ENCODE measurements around the gene SYS1.
"Not testable (repeated sequence)": the region's sequence is repeated elsewhere in the genome, so short reads cannot be mapped to it uniquely, and the experiment has no call there.

The SYS1 gene

GRCh38 chr20:45339799-45340198, 23.2 kb upstream of the SYS1 start:
- DNase-seq (ENCODE audit: low read depth, low spot score) = no peak

- no peak for DNase-seq (ENCODE audit: low read depth, low spot score)
Observed at GRCh38 chr20:45340236-45340847, 22.6 kb upstream of the SYS1 start.

GRCh38 chr20:45340951-45341350, 22.0 kb upstream of the SYS1 start:
- DNase-seq (ENCODE audit: low read depth, low spot score) = no peak

GRCh38 chr20:45341579-45341938, 21.4 kb upstream of the SYS1 start:
- no peak for DNase-seq (ENCODE audit: low read depth, low spot score)

GRCh38 chr20:45341939-45342854, 20.8 kb upstream of the SYS1 start:
- DNase-seq (ENCODE audit: low read depth, low spot score) = no peak

- DNase-seq (ENCODE audit: low read depth, low spot score) = no peak
Observed at GRCh38 chr20:45342855-45343531, 20.0 kb upstream of the SYS1 start.

- DNase-seq (ENCODE audit: low read depth, low spot score) = no peak
Observed at GRCh38 chr20:45343532-45344167, 19.3 kb upstream of the SYS1 start.

GRCh38 chr20:45344168-45344860, 18.6 kb upstream of the SYS1 start:
- no peak for DNase-seq (ENCODE audit: low read depth, low spot score)

GRCh38 chr20:45345104-45345936, 17.6 kb upstream of the SYS1 start:
- DNase-seq (ENCODE audit: low read depth, low spot score) = no peak

- no peak for DNase-seq (ENCODE audit: low read depth, low spot score)
Observed at GRCh38 chr20:45346291-45346718, 16.7 kb upstream of the SYS1 start.

- no peak for DNase-seq (ENCODE audit: low read depth, low spot score)
Observed at GRCh38 chr20:45346851-45347250, 16.1 kb upstream of the SYS1 start.

GRCh38 chr20:45347297-45347935, 15.5 kb upstream of the SYS1 start:
- DNase-seq (ENCODE audit: low read depth, low spot score) = no peak

GRCh38 chr20:45347936-45348778, 14.8 kb upstream of the SYS1 start, which contains the start of gene SDC4:
SDC4 (minus strand) TSS chr20:45348424; CDS start chr20:45348384, 40 bp downstream.
- peak; percentile 24 for DNase-seq (ENCODE audit: low read depth, low spot score)

GRCh38 chr20:45350217-45350616, 12.7 kb upstream of the SYS1 start:
- no peak for DNase-seq (ENCODE audit: low read depth, low spot score)

- not testable (repeated sequence) for DNase-seq (ENCODE audit: low read depth, low spot score)
Observed at GRCh38 chr20:45350795-45351194, 12.2 kb upstream of the SYS1 start.

GRCh38 chr20:45352729-45353128, 10.2 kb upstream of the SYS1 start:
- no peak for DNase-seq (ENCODE audit: low read depth, low spot score)

GRCh38 chr20:45353746-45354145, 9.2 kb upstream of the SYS1 start:
- no peak for DNase-seq (ENCODE audit: low read depth, low spot score)

- no peak for DNase-seq (ENCODE audit: low read depth, low spot score)
Observed at GRCh38 chr20:45354423-45355208, 8.3 kb upstream of the SYS1 start.

All from activated CD4-positive, CD25-positive, alpha-beta regulatory T cell treated with anti-CD3 and anti-CD28 coated beads, Interleukin-2, amount 50 U/mL, for 16 hours (primary cell).